Neuronal stem cell (in vitro differentiated cells): Measurements from ENCODE around the gene ABCG8.
A peak's percentile ranks its signal among the peaks of the same experiment; 100 is the strongest.

Source experiments
- DNase-seq: peaks from one replicate; pipeline ENCODE4 v3.0.0-alpha.2; 2013; ENCODE audit warnings: low spot score
- H2AFZ ChIP-seq: one replicate; pipeline ENCODE4 v1.6.1; 2013; ENCODE audit warnings: mild to moderate bottlenecking, low read length, inconsistent platforms
- H2AK5ac ChIP-seq: 2 replicates; pipeline ENCODE4 v1.6.1; 2013; ENCODE audit warnings: low read depth, mild to moderate bottlenecking, inconsistent platforms, low read length, moderate library complexity, mixed read lengths
- H2BK120ac ChIP-seq: 2 replicates; pipeline ENCODE4 v1.6.1; 2013; ENCODE audit warnings: low read depth, mild to moderate bottlenecking, inconsistent platforms, low read length, moderate library complexity, mixed read lengths
- H2BK12ac ChIP-seq: one replicate; pipeline ENCODE4 v1.6.1; 2013; ENCODE audit warnings: low read length, inconsistent platforms
- H2BK15ac ChIP-seq: 2 replicates; pipeline ENCODE4 v1.6.1; 2013; ENCODE audit warnings: mild to moderate bottlenecking, low read length, inconsistent platforms, mixed read lengths
- H2BK5ac ChIP-seq: one replicate; pipeline ENCODE4 v1.6.1; 2013; ENCODE audit warnings: inconsistent platforms, mild to moderate bottlenecking, low read length, moderate library complexity
- H3K14ac ChIP-seq: one replicate; pipeline ENCODE4 v1.6.1; 2013; ENCODE audit warnings: low read length, inconsistent platforms
- H3K18ac ChIP-seq: 2 replicates; pipeline ENCODE4 v1.6.1; 2013; ENCODE audit warnings: low read length, inconsistent platforms
- H3K23ac ChIP-seq: 2 replicates; pipeline ENCODE4 v1.6.1; 2013; ENCODE audit warnings: low read depth, mild to moderate bottlenecking, mixed read lengths, low read length, inconsistent platforms; ENCODE audit not compliant: poor library complexity
- H3K27ac ChIP-seq: replicated peaks from 3 replicates; pipeline ENCODE4 v1.5.1; 2013; ENCODE audit warnings: low read length, inconsistent platforms
- H3K27me3 ChIP-seq, 3 experiments: 2 replicates each; pipeline ENCODE4 v1.6.1; 2013; ENCODE audit warnings: low read length in 3 of 3, mild to moderate bottlenecking in 2 of 3, inconsistent platforms in 1 of 3, low read depth in 1 of 3, mixed read lengths in 1 of 3, moderate library complexity in 1 of 3; ENCODE audit not compliant: control insufficient read depth in 3 of 3, insufficient read depth in 3 of 3
- H3K36me3 ChIP-seq, 2 donors: replicated peaks in 1 of 2; 2 replicates each; pipeline ENCODE4 v1.6.1; 2013; ENCODE audit warnings: low read length in 2 of 2; ENCODE audit not compliant: control insufficient read depth in 2 of 2, insufficient read depth in 2 of 2
- H3K4ac ChIP-seq: 2 replicates; pipeline ENCODE4 v1.6.1; 2013; ENCODE audit warnings: inconsistent platforms, mild to moderate bottlenecking, low read length, moderate library complexity
- H3K4me1 ChIP-seq, 2 donors: 1 replicate in 1 of 2; 2 replicates in 1 of 2; pipeline ENCODE4 v1.6.1; 2013; ENCODE audit warnings: low read length in 2 of 2, low read depth in 1 of 2; ENCODE audit not compliant: control insufficient read depth in 2 of 2, insufficient read depth in 1 of 2
- H3K4me2 ChIP-seq: one replicate; pipeline ENCODE4 v1.6.1; 2013; ENCODE audit warnings: mild to moderate bottlenecking, low read length, inconsistent platforms; ENCODE audit not compliant: insufficient read depth, poor library complexity, severe bottlenecking
- H3K4me3 ChIP-seq, 2 donors: 2 replicates each; pipeline ENCODE4 v1.5.1; 2013; ENCODE audit warnings: low read length in 2 of 2, mild to moderate bottlenecking in 2 of 2, inconsistent platforms in 1 of 2, moderate library complexity in 1 of 2
- H3K79me1 ChIP-seq: one replicate; pipeline ENCODE4 v1.6.1; 2013; ENCODE audit warnings: low read depth, mild to moderate bottlenecking, inconsistent platforms, low read length, moderate library complexity
- H3K9ac ChIP-seq: one replicate; pipeline ENCODE4 v1.6.1; 2013; ENCODE audit warnings: mild to moderate bottlenecking, low read depth, low read length, inconsistent platforms; ENCODE audit not compliant: poor library complexity
- H3K9me3 ChIP-seq, 2 donors: replicated peaks in 1 of 2; 2 replicates each; pipeline versions ENCODE3 to v1.6.1; 2013; ENCODE audit warnings: low read length in 2 of 2, mild to moderate bottlenecking in 2 of 2, inconsistent platforms in 1 of 2, low read depth in 1 of 2, mixed read lengths in 1 of 2, moderate library complexity in 1 of 2; ENCODE audit not compliant: control insufficient read depth in 2 of 2, insufficient read depth in 1 of 2
- H4K8ac ChIP-seq: one replicate; pipeline ENCODE4 v1.6.1; 2013; ENCODE audit warnings: low read depth, mild to moderate bottlenecking, inconsistent platforms, low read length, moderate library complexity
- H4K91ac ChIP-seq: one replicate; pipeline ENCODE4 v1.6.1; 2013; ENCODE audit warnings: low read length, low read depth, mild to moderate bottlenecking, inconsistent platforms; ENCODE audit not compliant: poor library complexity
- WGBS, 2 donors: extraction: QIAGEN DNeasy Blood & Tissue Kit; methylation state at CpG; one replicate each; pipeline ENCODE4 v1.1.7; 2013; ENCODE audit warnings: missing lambda C conversion rate in 2 of 2, mixed read lengths in 1 of 2; ENCODE audit not compliant: insufficient read length in 2 of 2, insufficient replicate concordance in 1 of 2; ENCODE audit errors: extremely low coverage in 2 of 2; 5-methylcytosine and 5-hydroxymethylcytosine counted together

ABCG8 gene

GRCh38 chr2:43831543-43832294 is 7.1 kb upstream of the ABCG8 start:
- peak overlapping the region; percentile 68 for H2AFZ ChIP-seq
- H3K14ac ChIP-seq, result peak overlapping the region; percentile 21
- H3K18ac ChIP-seq, result peak overlapping the region; percentile 64
- H3K4me3 ChIP-seq, result peak overlapping the region in 1 of 2 donors; percentile 43
- no peak overlapping the region for H3K23ac ChIP-seq
- H4K8ac ChIP-seq, result no peak overlapping the region
- peak overlapping the region; percentile 66 for H3K4ac ChIP-seq
- peak overlapping the region; percentile 18 for H3K4me2 ChIP-seq
- H3K36me3 ChIP-seq, result no peaks in the 10 kb centered on the region
- H2BK120ac ChIP-seq, result no peak overlapping the region
- H2BK15ac ChIP-seq, result no peak overlapping the region
- no peak overlapping the region for H4K91ac ChIP-seq
- H3K79me1 ChIP-seq, result peaks cover 2% of the 10 kb centered on the region
- H2AK5ac ChIP-seq, result no peak overlapping the region
- peak overlapping the region; percentile 4 for H3K9ac ChIP-seq
- DNase-seq, result no peak
- WGBS, 2 donors, result no CpG with 5 or more reads among the region's 54 CpGs
- H3K9me3 ChIP-seq, result no peaks in the 10 kb centered on the region
- H3K27ac ChIP-seq, result no peak overlapping the region
- H2BK5ac ChIP-seq, result no peak overlapping the region
- peak overlapping the region; percentile 84 for H2BK12ac ChIP-seq
- no peaks in the 10 kb centered on the region for H3K4me1 ChIP-seq
- H3K27me3 ChIP-seq, result peaks cover 0 to 8% (median 0%) of the 10 kb centered on the region in 3 experiments

- H3K4me2 ChIP-seq, result no peak overlapping the region
- DNase-seq, result no peak
Observed at GRCh38 chr2:43832457-43832856, 6.3 kb upstream of the ABCG8 start.

DNA sequence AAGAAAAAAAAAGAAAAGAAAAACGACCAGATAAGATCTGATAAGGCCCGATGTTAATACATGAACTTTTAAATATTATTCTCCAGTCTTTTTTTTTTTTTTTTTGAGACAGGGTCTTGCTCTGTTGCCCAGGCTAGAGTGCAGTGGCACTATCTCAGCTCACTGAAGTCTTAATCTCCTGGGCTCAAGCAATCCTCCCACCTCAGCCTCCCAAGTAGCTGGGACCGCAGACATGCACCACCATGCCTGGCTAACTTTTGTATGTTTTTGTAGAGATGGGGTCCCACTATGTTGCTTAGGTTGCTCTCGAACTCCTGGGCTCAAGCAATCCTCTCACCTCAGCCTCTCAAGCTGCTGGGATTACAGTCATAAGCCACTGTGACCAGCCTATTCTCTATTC is 1.7 kb upstream of the ABCG8 start:
- Histone ChIP-seq H3K14ac (no peak overlapping the region), H3K27ac (no peak overlapping the region), H3K23ac (no peak overlapping the region)

More at GRCh38 chr2:43832457-43832856, 6.3 kb upstream of the ABCG8 start:
- H4K8ac ChIP-seq, result no peak overlapping the region
- H2AFZ ChIP-seq, result peak overlapping the region; percentile 68
- no peaks in the 10 kb centered on the region for H3K36me3 ChIP-seq
- no peak overlapping the region for H3K4ac ChIP-seq
- peaks cover 0 to 8% (median 0%) of the 10 kb centered on the region in 3 experiments for H3K27me3 ChIP-seq
- H3K27ac ChIP-seq, result no peak overlapping the region
- no peaks in the 10 kb centered on the region for H3K9me3 ChIP-seq
- H2BK15ac ChIP-seq, result no peak overlapping the region
- H3K4me3 ChIP-seq, result no peak overlapping the region
- H2BK12ac ChIP-seq, result no peak overlapping the region
- peaks cover 2% of the 10 kb centered on the region for H3K79me1 ChIP-seq
- no peak overlapping the region for H4K91ac ChIP-seq
- no peak overlapping the region for H3K9ac ChIP-seq
- no peak overlapping the region for H2AK5ac ChIP-seq
- H3K14ac ChIP-seq, result no peak overlapping the region
- H3K4me1 ChIP-seq, result no peaks in the 10 kb centered on the region
- no peak overlapping the region for H2BK120ac ChIP-seq
- no peak overlapping the region for H2BK5ac ChIP-seq
- no peak overlapping the region for H3K23ac ChIP-seq
- WGBS, 2 donors, result no CpG with 5 or more reads among the region's 3 CpGs
- H3K18ac ChIP-seq, result no peak overlapping the region

DNA sequence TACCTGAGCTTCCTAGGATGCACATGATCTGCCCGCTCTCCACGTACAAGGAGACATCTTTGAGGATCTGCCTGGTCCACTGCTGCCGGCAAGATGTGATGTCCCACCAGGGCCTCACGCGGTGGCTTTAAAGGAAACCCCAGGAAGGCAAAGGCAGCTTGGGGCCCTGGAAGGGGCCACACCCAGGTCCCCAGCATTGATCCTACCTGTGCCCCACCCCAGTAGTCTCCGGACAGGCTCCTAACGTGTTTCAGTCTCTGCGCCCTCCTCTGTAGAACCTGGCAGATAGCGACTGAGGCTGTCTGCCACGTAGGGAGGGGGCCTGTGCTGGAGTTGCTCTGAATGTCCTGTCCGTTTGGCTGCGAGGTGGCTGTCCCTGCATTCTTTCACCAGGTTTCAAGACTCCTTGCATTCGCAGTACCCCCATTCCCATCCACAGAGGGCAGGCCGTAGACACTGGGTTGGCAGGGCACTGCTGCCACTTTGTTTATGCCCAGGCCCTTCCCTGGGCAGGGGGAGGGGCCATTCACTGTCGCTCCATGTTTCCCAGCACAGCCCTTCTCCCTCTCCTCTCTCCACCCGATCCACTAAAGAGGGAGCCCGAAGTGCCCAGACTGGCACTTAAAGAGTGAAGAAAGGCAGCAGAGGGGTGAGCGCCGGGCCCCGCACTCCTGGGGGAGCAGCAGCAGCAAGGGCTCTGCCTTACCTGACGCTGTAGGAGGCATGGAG is 776 bp upstream of the ABCG8 start:
- no peak for DNase-seq
- Histone ChIP-seq H3K9ac (no peak overlapping the region), H4K91ac (no peak overlapping the region), H3K79me1 (no peaks in the 10 kb centered on the region), H4K8ac (no peak overlapping the region), H3K18ac (peak overlapping the region; percentile 53), H3K4me1 (peaks cover 0 to 9% of the 10 kb centered on the region in 2 donors), H2AK5ac (no peak overlapping the region), H3K9me3 (no peaks in the 10 kb centered on the region), H3K4ac (no peak overlapping the region), H2BK15ac (no peak overlapping the region), H3K4me3 (no peak overlapping the region), H3K4me2 (no peak overlapping the region), H3K27me3 (peaks cover 0 to 2% (median 0%) of the 10 kb centered on the region in 3 experiments), H3K23ac (peak overlapping the region; percentile 81), H3K36me3 (no peaks in the 10 kb centered on the region), H2AFZ (no peak overlapping the region), H3K14ac (peak overlapping the region; percentile 72), H2BK120ac (no peak overlapping the region), H2BK5ac (no peak overlapping the region), H3K27ac (no peak overlapping the region), H2BK12ac (no peak overlapping the region)
- WGBS, 2 donors, result no CpG with 5 or more reads among the region's 21 CpGs

More for the DNA sequence above, 1.7 kb upstream of the ABCG8 start:
- Histone ChIP-seq H3K27me3 (no peaks in the 10 kb centered on the region), H2BK5ac (no peak overlapping the region), H3K36me3 (no peaks in the 10 kb centered on the region), H2AFZ (no peak overlapping the region), H3K9me3 (no peaks in the 10 kb centered on the region), H2BK120ac (no peak overlapping the region), H4K91ac (no peak overlapping the region), H2BK15ac (no peak overlapping the region), H3K4ac (no peak overlapping the region), H3K4me1 (peaks cover 0 to 9% of the 10 kb centered on the region in 2 donors), H3K4me2 (no peak overlapping the region), H3K9ac (no peak overlapping the region), H3K4me3 (no peak overlapping the region), H3K79me1 (peaks cover 1% of the 10 kb centered on the region), H4K8ac (no peak overlapping the region), H2AK5ac (no peak overlapping the region), H2BK12ac (no peak overlapping the region), H3K18ac (no peak overlapping the region)
- WGBS, 2 donors, result no CpG with 5 or more reads among the region's 4 CpGs
- DNase-seq, result no peak
